Lower leg skin (tissue), 3 donors: Measurements from ENCODE around the gene EVA1A.

Experiments used
- POLR2A ChIP-seq, 2 donors: fragments of 450-650 bp; IDR thresholded peaks; one replicate each; pipeline ENCODE4 v1.6.1; 2016 to 2017; ENCODE audit warnings: antibody characterized with exemption in 2 of 2, mild to moderate bottlenecking in 1 of 2, moderate library complexity in 1 of 2
- TF ChIP-seq, protein P1 (sequence below), 3 donors: fragments of 450-650 bp; IDR thresholded peaks; one replicate each; pipeline ENCODE4 v1.5.1; 2016; ENCODE audit warnings: antibody characterized with exemption in 3 of 3, mild to moderate bottlenecking in 3 of 3, moderate library complexity in 2 of 3

DNA sequence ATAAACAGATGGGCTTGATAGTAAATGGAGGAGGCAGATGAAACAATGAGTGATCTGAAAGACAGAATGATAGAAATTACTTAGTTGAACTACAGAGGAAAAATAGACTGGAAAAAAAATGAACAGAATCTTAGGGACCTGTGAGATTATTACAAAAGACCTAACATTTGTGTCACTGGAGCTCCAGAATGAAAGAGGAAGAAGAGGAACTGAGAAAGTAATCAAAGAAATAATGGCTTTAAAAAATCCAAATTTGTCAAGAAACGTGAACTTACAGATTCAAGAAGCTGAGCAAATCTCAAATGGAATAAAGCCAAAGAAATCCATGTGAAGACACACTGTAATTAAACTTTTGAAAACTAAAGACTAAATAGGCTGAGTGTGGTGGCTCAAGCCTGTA is 28.3 kb downstream of the EVA1A start:
- TF ChIP-seq, protein P1, sequence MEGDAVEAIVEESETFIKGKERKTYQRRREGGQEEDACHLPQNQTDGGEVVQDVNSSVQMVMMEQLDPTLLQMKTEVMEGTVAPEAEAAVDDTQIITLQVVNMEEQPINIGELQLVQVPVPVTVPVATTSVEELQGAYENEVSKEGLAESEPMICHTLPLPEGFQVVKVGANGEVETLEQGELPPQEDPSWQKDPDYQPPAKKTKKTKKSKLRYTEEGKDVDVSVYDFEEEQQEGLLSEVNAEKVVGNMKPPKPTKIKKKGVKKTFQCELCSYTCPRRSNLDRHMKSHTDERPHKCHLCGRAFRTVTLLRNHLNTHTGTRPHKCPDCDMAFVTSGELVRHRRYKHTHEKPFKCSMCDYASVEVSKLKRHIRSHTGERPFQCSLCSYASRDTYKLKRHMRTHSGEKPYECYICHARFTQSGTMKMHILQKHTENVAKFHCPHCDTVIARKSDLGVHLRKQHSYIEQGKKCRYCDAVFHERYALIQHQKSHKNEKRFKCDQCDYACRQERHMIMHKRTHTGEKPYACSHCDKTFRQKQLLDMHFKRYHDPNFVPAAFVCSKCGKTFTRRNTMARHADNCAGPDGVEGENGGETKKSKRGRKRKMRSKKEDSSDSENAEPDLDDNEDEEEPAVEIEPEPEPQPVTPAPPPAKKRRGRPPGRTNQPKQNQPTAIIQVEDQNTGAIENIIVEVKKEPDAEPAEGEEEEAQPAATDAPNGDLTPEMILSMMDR (IDR thresholded peaks at IDR 0.05) = no peak
- TF ChIP-seq POLR2A (IDR thresholded peaks at IDR 0.05) = no peak
